Jurkat, Clone E6-1 (cell line): Measurements from ENCODE around the gene AKAIN1. TPM values are rescaled to one million over a fixed set of nuclear protein-coding genes. Genes with fewer than 3 reads are reported as not detected.

Source experiments
- DNase-seq: peaks from one replicate; pipeline ENCODE4 v3.0.0-alpha.2; 2011; ENCODE audit warnings: low read depth, low spot score
- H3K4me3 ChIP-seq: 2 replicates; pipeline ENCODE4 v1.5.1; 2011; ENCODE audit warnings: mild to moderate bottlenecking, low read length, control low read depth, moderate library complexity
- polyA plus RNA-seq: library from polyadenylated mRNA; unstranded; fragments of >200 nt; gene quantifications from one replicate; pipeline ENCODE4 v1.2.1, GENCODE V29; 2012; ENCODE audit warnings: missing spikeins; ENCODE audit not compliant: insufficient read length, insufficient read depth

Gene AKAIN1
- not detected for polyA plus RNA-seq

GRCh38 chr18:5197032-5197434, at the start of gene AKAIN1:
TSS of gene AKAIN1 (minus strand) at chr18:5197257. CDS start at chr18:5197053, 204 bp downstream.
- no peak within 1 kb of the TSS for H3K4me3 ChIP-seq
- no peak for DNase-seq

- no peak for DNase-seq
- no peak overlapping the region for H3K4me3 ChIP-seq
These were observed 47.9 kb upstream of the AKAIN1 start for GRCh38 chr18:5244941-5245340.

GRCh38 chr18:5239447-5239846, 42.4 kb upstream of the AKAIN1 start:
- H3K4me3 ChIP-seq: no peak overlapping the region
- DNase-seq: no peak

- no peak for DNase-seq
These were observed 41.4 kb upstream of the AKAIN1 start for GRCh38 chr18:5238371-5238976.

GRCh38 chr18:5237723-5238370, 40.8 kb upstream of the AKAIN1 start:
- DNase-seq: peak; percentile 7
- H3K4me3 ChIP-seq: peak overlapping the region; percentile 34

More at GRCh38 chr18:5238371-5238976, 41.4 kb upstream of the AKAIN1 start:
- H3K4me3 ChIP-seq: no peak overlapping the region

GRCh38 chr18:5237083-5237722, 40.1 kb upstream of the AKAIN1 start:
- DNase-seq: no peak
- H3K4me3 ChIP-seq: peak overlapping the region; percentile 34

GRCh38 chr18:5214583-5215351, 17.7 kb upstream of the AKAIN1 start:
- no peak overlapping the region for H3K4me3 ChIP-seq
- no peak for DNase-seq

- DNase-seq: no peak
- H3K4me3 ChIP-seq: no peak overlapping the region
These were observed 10.6 kb upstream of the AKAIN1 start for GRCh38 chr18:5207471-5208150.

GRCh38 chr18:5198311-5198710, 1.3 kb upstream of the AKAIN1 start:
- no peak for DNase-seq

GRCh38 chr18:5197461-5197860, 404 bp upstream of the AKAIN1 start:
- H3K4me3 ChIP-seq: no peak overlapping the region
- no peak for DNase-seq

More at GRCh38 chr18:5198311-5198710, 1.3 kb upstream of the AKAIN1 start:
- no peak overlapping the region for H3K4me3 ChIP-seq

- no peak overlapping the region for H3K4me3 ChIP-seq
- no peak for DNase-seq
These were observed 615 bp downstream of the AKAIN1 start for GRCh38 chr18:5196253-5197031.

GRCh38 chr18:5195656-5196055, 1.4 kb downstream of the AKAIN1 start:
- DNase-seq: no peak
- no peak overlapping the region for H3K4me3 ChIP-seq

GRCh38 chr18:5180254-5180653, 16.8 kb downstream of the AKAIN1 start:
- no peak overlapping the region for H3K4me3 ChIP-seq
- no peak for DNase-seq

- DNase-seq: no peak
- H3K4me3 ChIP-seq: no peak overlapping the region
These were observed 18.5 kb downstream of the AKAIN1 start for GRCh38 chr18:5178519-5178918.

- no peak for DNase-seq
These were observed 21.7 kb downstream of the AKAIN1 start for GRCh38 chr18:5175378-5175777.

GRCh38 chr18:5173646-5174045, 23.4 kb downstream of the AKAIN1 start:
- no peak for DNase-seq
- no peak overlapping the region for H3K4me3 ChIP-seq

More at GRCh38 chr18:5175378-5175777, 21.7 kb downstream of the AKAIN1 start:
- no peak overlapping the region for H3K4me3 ChIP-seq

GRCh38 chr18:5173236-5173635, 23.8 kb downstream of the AKAIN1 start:
- no peak for DNase-seq
- H3K4me3 ChIP-seq: no peak overlapping the region

- no peak overlapping the region for H3K4me3 ChIP-seq
- peak; percentile 65 for DNase-seq
These were observed 29.2 kb downstream of the AKAIN1 start for GRCh38 chr18:5167831-5168230.
